Testis (tissue), 3 donors: ENCODE data around the gene CAMTA1. TPM values are rescaled to one million over a fixed set of nuclear protein-coding genes. Genes with fewer than 3 reads are reported as not detected.

Experiments
- DNase-seq: peaks from one replicate; pipeline ENCODE4 v3.0.0-alpha.2; 2019
- H3K27ac ChIP-seq, 2 donors: fragments of 200-600 bp; sonication (generic); one replicate each; pipeline ENCODE4 v1.5.1; 2019
- H3K27me3 ChIP-seq: fragments of 200-600 bp; sonication (generic); one replicate; pipeline ENCODE4 v1.5.1; 2019
- H3K36me3 ChIP-seq: fragments of 200-600 bp; sonication (generic); one replicate; pipeline ENCODE4 v1.5.1; 2017; ENCODE audit warnings: low read depth; ENCODE audit errors: missing control alignments
- H3K4me1 ChIP-seq: fragments of 200-600 bp; sonication (generic); one replicate; pipeline ENCODE4 v1.5.1; 2019
- H3K4me3 ChIP-seq, 2 donors: fragments of 200-600 bp; sonication (generic); one replicate each; pipeline ENCODE4 v1.5.1; 2017 to 2019
- H3K9me3 ChIP-seq: fragments of 200-600 bp; sonication (generic); one replicate; pipeline ENCODE4 v1.5.1; 2017
- POLR2A ChIP-seq: fragments of 450-650 bp; IDR thresholded peaks from one replicate; pipeline ENCODE4 v1.6.1; 2017; ENCODE audit warnings: antibody characterized with exemption, mild to moderate bottlenecking, moderate library complexity
- WGBS, 2 donors: methylation state at CpG; one replicate each; pipeline ENCODE4 v1.1.5; 2018; 5-methylcytosine and 5-hydroxymethylcytosine counted together
- intact Hi-C: fragments of 100-400 bp; cut with DNase I; formaldehyde crosslinking; loops from one replicate; pipeline ENCODE4 v1.15.1; 2023; ENCODE audit warnings: low total_unique reads
- polyA plus RNA-seq: library from polyadenylated mRNA; stranded (reverse); fragments of 350-450 nt; fragmentation: Illumina TruSeq; extraction: RNeasy Lipid Tissue Mini Kit (QIAGEN cat#74804); gene quantifications from one replicate; pipeline ENCODE4 v1.2.3, GENCODE V29; 2014; ENCODE audit warnings: low read depth, low replicate concordance; ENCODE audit not compliant: insufficient read depth
- total RNA-seq, 2 donors: library from RNA; depleted of rRNA; stranded (reverse); fragments of >200 nt; gene quantifications; one replicate each; pipeline ENCODE4 v1.2.3, GENCODE V29; 2016
- TF ChIP-seq, protein P1 (sequence below), 3 experiments: fragments of 450-650 bp in 2 of 3; fragments of 200-600 bp in 1 of 3; sonication (generic) in 1 of 3; IDR thresholded peaks; one replicate each; pipeline ENCODE4 v1.5.1; 2016 to 2019; ENCODE audit warnings: antibody characterized with exemption in 3 of 3, mild to moderate bottlenecking in 2 of 3, moderate library complexity in 1 of 3

Gene CAMTA1
- total and polyA plus RNA-seq, 3 donors from 2014 or later = 116 to 158 (median 119) TPM

DNA sequence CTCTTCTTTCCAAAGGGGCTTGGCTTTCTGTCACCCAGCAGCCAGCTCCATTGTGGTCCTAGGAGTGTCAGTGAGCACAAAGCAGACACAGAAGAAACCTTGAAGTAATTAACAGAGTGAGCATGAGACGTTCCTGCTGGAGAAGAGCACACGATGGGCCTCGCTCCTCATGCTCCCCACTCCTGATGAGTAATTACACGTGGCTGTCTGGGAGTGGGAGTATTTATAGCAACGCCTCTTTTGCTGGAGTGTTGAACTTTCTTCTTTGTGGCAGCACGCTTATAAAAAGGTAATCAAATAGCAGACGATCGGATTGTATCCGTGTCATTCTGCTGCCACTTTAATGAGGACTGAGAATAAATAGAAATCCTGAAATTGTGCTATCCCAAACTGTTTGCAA, 185.8 kb downstream of the CAMTA1 start:
- no peak for TF ChIP-seq POLR2A
- TF ChIP-seq, protein P1, sequence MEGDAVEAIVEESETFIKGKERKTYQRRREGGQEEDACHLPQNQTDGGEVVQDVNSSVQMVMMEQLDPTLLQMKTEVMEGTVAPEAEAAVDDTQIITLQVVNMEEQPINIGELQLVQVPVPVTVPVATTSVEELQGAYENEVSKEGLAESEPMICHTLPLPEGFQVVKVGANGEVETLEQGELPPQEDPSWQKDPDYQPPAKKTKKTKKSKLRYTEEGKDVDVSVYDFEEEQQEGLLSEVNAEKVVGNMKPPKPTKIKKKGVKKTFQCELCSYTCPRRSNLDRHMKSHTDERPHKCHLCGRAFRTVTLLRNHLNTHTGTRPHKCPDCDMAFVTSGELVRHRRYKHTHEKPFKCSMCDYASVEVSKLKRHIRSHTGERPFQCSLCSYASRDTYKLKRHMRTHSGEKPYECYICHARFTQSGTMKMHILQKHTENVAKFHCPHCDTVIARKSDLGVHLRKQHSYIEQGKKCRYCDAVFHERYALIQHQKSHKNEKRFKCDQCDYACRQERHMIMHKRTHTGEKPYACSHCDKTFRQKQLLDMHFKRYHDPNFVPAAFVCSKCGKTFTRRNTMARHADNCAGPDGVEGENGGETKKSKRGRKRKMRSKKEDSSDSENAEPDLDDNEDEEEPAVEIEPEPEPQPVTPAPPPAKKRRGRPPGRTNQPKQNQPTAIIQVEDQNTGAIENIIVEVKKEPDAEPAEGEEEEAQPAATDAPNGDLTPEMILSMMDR (IDR thresholded peaks at IDR 0.05) = no peak
- no peak for DNase-seq
- no peaks in the 10 kb centered on the region for H3K27me3 ChIP-seq
- intact Hi-C loops = no loop called here
- H3K9me3 ChIP-seq = no peaks in the 10 kb centered on the region
- H3K4me1 ChIP-seq = peaks cover 9% of the 10 kb centered on the region
- no peak overlapping the region for H3K27ac ChIP-seq
- WGBS, 2 donors = 29 to 61% methylated on average over 9 of the region's 9 CpGs
- H3K4me3 ChIP-seq = no peak overlapping the region
- no peaks in the 10 kb centered on the region for H3K36me3 ChIP-seq

DNA sequence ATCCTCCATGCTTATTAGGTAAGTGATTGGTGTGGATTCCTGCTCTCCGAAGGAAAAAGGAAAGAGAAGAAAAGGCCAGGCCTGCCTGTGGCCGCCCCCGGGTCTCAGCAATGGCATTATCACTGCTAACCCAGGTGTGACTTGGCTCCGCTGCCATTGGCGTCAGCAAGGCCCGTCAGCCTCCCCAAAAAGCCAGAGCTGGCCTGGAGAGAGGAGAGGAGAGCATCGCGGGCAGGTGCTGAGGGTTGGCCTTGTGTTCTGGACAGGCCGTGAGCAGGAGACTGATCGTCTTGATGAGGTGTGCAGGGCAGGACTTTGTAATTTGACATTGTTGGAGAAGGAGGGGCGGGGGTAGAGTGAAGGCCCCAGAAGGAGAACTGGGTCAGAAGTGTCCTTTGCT, 186.4 kb downstream of the CAMTA1 start:
- Histone ChIP-seq H3K27me3 (no peaks in the 10 kb centered on the region), H3K36me3 (no peaks in the 10 kb centered on the region), H3K9me3 (no peaks in the 10 kb centered on the region), H3K4me1 (peaks cover 9% of the 10 kb centered on the region), H3K27ac (no peak overlapping the region), H3K4me3 (no peak overlapping the region)
- 91% methylated on average over 11 of the region's 11 CpGs for WGBS, 2 donors
- no peak for DNase-seq
- TF ChIP-seq, protein P1 (IDR thresholded peaks at IDR 0.05) = no peak
- no peak for TF ChIP-seq POLR2A
- intact Hi-C loops = no loop called here

DNA sequence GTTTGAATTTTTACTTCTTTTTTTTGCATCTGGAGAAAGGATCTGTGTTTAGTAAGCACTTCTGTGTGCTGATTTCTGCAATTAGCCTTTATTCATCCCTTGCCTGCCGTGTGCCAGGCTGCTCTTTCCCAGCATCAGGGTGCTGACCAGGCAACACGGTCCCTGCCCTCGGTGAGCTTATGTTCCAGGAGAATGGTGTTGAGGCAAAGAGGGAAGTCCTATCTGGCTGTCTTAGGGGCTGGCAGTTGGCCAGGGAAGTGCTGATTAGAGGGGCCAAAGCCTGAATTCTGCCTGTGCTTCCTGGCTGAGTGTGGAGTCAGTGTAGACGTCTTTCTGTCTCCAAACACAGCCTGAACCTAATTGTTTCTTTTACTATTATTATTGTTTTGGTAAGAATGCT, 187.1 kb downstream of the CAMTA1 start:
- intact Hi-C loops = no loop called here
- Histone ChIP-seq H3K27ac (no peak overlapping the region), H3K36me3 (no peaks in the 10 kb centered on the region), H3K9me3 (no peaks in the 10 kb centered on the region), H3K27me3 (no peaks in the 10 kb centered on the region), H3K4me3 (no peak overlapping the region), H3K4me1 (peaks cover 9% of the 10 kb centered on the region)
- TF ChIP-seq, protein P1 (IDR thresholded peaks at IDR 0.05) = no peak
- TF ChIP-seq POLR2A = no peak
- no peak for DNase-seq
- 62 to 69% methylated on average over 4 of the region's 4 CpGs for WGBS, 2 donors

DNA sequence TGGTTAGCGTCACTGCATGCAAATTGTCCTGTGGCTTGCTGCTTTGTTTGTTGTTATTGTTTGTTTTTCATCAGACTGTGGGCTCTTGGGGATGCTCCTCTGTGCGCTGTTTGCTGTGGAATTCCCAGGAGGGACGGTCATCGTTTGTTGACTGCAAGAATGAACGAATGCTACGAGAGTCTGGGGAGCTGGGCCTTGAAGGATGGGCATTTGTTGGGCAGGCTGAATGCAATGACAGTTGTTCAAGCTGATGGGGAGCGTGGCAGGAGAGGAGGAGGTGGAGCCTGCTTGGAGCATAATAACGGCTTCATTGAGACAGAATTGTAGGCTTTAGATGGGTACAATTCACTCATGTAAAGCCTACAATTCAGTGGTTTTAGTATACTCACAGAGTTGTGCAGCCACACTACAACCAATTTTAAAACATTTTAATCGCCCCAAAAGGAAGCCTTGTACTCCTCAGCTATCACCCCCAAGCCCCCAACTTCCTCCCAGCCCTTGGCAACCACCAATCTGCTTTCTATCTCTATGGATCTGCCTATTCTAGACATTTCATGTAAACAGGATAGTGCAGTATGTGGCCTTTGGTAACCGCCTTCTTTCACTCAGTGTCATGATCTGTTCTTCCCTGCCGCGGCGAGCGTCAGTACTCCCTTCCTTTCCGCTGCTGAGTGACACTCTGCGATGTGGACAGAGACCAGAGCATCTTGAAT, 190.2 kb downstream of the CAMTA1 start:
- no peak overlapping the region for H3K27ac ChIP-seq
- H3K4me3 ChIP-seq = no peak overlapping the region
- H3K27me3 ChIP-seq = no peaks in the 10 kb centered on the region
- H3K9me3 ChIP-seq = no peaks in the 10 kb centered on the region
- 92% methylated on average over 16 of the region's 16 CpGs for WGBS, 2 donors
- no peak for DNase-seq
- intact Hi-C loops = no loop called here
- TF ChIP-seq, protein P1 (IDR thresholded peaks at IDR 0.05) = no peak
- no peak for TF ChIP-seq POLR2A
- H3K4me1 ChIP-seq = peaks cover 9% of the 10 kb centered on the region
- no peaks in the 10 kb centered on the region for H3K36me3 ChIP-seq

DNA sequence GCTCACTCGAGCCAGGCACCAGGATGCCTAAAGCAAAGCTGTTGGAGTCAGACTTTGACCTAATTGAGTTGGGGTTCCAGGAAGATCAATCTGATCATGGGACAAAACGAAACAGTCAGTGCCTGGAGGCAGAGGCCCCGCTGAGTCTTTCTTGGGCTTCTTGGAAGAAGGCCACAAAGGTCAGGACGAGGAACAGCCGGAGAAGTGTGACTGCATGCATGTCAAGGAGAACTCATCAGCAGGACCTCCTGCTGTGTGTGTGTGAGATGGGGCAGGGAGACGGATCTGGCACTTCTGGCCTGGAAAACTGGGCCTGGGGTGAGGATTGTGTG, 190.8 kb downstream of the CAMTA1 start:
- Histone ChIP-seq H3K27ac (no peak overlapping the region), H3K9me3 (no peaks in the 10 kb centered on the region), H3K36me3 (no peaks in the 10 kb centered on the region), H3K27me3 (no peaks in the 10 kb centered on the region), H3K4me1 (peaks cover 6% of the 10 kb centered on the region), H3K4me3 (no peak overlapping the region)
- TF ChIP-seq, protein P1 (IDR thresholded peaks at IDR 0.05) = no peak
- no peak for TF ChIP-seq POLR2A
- no peak for DNase-seq
- WGBS, 2 donors = 87 to 89% methylated on average over 6 of the region's 6 CpGs
- intact Hi-C loops = no loop called here
